ENCODE measurements around the gene SEPTIN5.
"Not testable (repeated sequence)": the region's sequence is repeated elsewhere in the genome, so short reads cannot be mapped to it uniquely, and the experiment has no call there.

The SEPTIN5 gene

GRCh38 chr22:19720150-19720827, 6.0 kb downstream of the SEPTIN5 start:
- DNase-seq (ENCODE audit: low read depth), result no peak

GRCh38 chr22:19720999-19721329, 6.7 kb downstream of the SEPTIN5 start:
- DNase-seq (ENCODE audit: low read depth), result no peak

GRCh38 chr22:19721330-19722177, 7.3 kb downstream of the SEPTIN5 start:
- DNase-seq (ENCODE audit: low read depth), result no peak

GRCh38 chr22:19722178-19722981, 8.1 kb downstream of the SEPTIN5 start:
- DNase-seq (ENCODE audit: low read depth), result no peak

GRCh38 chr22:19722982-19723231, 8.6 kb downstream of the SEPTIN5 start:
- DNase-seq (ENCODE audit: low read depth), result no peak

- no peak for DNase-seq (ENCODE audit: low read depth)
Measured at GRCh38 chr22:19723232-19723982, 9.1 kb downstream of the SEPTIN5 start, which contains the start of gene GP1BB. TSS of gene GP1BB (plus strand) at chr22:19723539. CDS start at chr22:19723570, 31 bp downstream.

GRCh38 chr22:19723983-19724827, 9.9 kb downstream of the SEPTIN5 start:
- no peak for DNase-seq (ENCODE audit: low read depth)

- no peak for DNase-seq (ENCODE audit: low read depth)
Measured at GRCh38 chr22:19724927-19725661, 10.8 kb downstream of the SEPTIN5 start.

- DNase-seq (ENCODE audit: low read depth), result not testable (repeated sequence)
Measured at GRCh38 chr22:19726064-19726788, 11.9 kb downstream of the SEPTIN5 start.

GRCh38 chr22:19727310-19728150, 13.2 kb downstream of the SEPTIN5 start:
- DNase-seq (ENCODE audit: low read depth), result no peak

- DNase-seq (ENCODE audit: low read depth), result no peak
Measured at GRCh38 chr22:19728271-19728670, 14.0 kb downstream of the SEPTIN5 start.

GRCh38 chr22:19728836-19729235, 14.5 kb downstream of the SEPTIN5 start:
- no peak for DNase-seq (ENCODE audit: low read depth)

GRCh38 chr22:19729507-19729906, 15.2 kb downstream of the SEPTIN5 start:
- DNase-seq (ENCODE audit: low read depth), result no peak

- no peak for DNase-seq (ENCODE audit: low read depth)
Measured at GRCh38 chr22:19730198-19730597, 15.9 kb downstream of the SEPTIN5 start.

- DNase-seq (ENCODE audit: low read depth), result peak; percentile 75
Measured at GRCh38 chr22:19730655-19731360, 16.5 kb downstream of the SEPTIN5 start.

- DNase-seq (ENCODE audit: low read depth), result no peak
Measured at GRCh38 chr22:19731361-19732135, 17.2 kb downstream of the SEPTIN5 start.

- DNase-seq (ENCODE audit: low read depth), result no peak
Measured at GRCh38 chr22:19732403-19733113, 18.3 kb downstream of the SEPTIN5 start.
